GM23248 (cell line): ENCODE measurements around the gene COPZ2. TPM values are rescaled to one million over a fixed set of nuclear protein-coding genes. Genes with fewer than 3 reads are reported as not detected.

ENCODE experiments used
- DNase-seq: peaks from one replicate; pipeline ENCODE4 v3.0.0-alpha.2; 2015
- H2AFZ ChIP-seq: fragments of 200-600 bp; sonication (generic); 2 replicates; pipeline ENCODE4 v1.6.1; 2016; ENCODE audit warnings: antibody characterized with exemption
- H3F3A ChIP-seq: fragments of 200-600 bp; sonication (generic); 2 replicates; pipeline ENCODE4 v1.6.1; 2016; ENCODE audit warnings: mild to moderate bottlenecking, antibody characterized with exemption, mixed run types; ENCODE audit not compliant: insufficient read depth
- H3K27ac ChIP-seq: fragments of 200-600 bp; sonication (generic); 2 replicates; pipeline ENCODE4 v1.5.1; 2016; ENCODE audit warnings: mild to moderate bottlenecking
- H3K27me3 ChIP-seq: fragments of 200-600 bp; sonication (generic); replicated peaks from 2 replicates; pipeline ENCODE4 v1.6.1; 2016; ENCODE audit warnings: mild to moderate bottlenecking; ENCODE audit not compliant: insufficient read depth
- H3K36me3 ChIP-seq: fragments of 200-600 bp; sonication (generic); 2 replicates; pipeline ENCODE4 v1.6.1; 2016; ENCODE audit warnings: low read depth, mild to moderate bottlenecking
- H3K4me1 ChIP-seq: fragments of 200-600 bp; sonication (generic); 2 replicates; pipeline ENCODE4 v1.6.1; 2016; ENCODE audit warnings: mild to moderate bottlenecking; ENCODE audit not compliant: insufficient read depth
- H3K4me2 ChIP-seq: fragments of 200-600 bp; sonication (generic); one replicate; pipeline ENCODE4 v1.6.1; 2016; ENCODE audit warnings: mild to moderate bottlenecking; ENCODE audit not compliant: unreplicated experiment
- H3K4me3 ChIP-seq: fragments of 200-600 bp; sonication (generic); 2 replicates; pipeline ENCODE4 v1.5.1; 2016; ENCODE audit warnings: mild to moderate bottlenecking
- H3K79me2 ChIP-seq: fragments of 200-600 bp; sonication (generic); 2 replicates; pipeline ENCODE4 v1.6.1; 2016; ENCODE audit warnings: mild to moderate bottlenecking; ENCODE audit not compliant: insufficient read depth
- H3K9ac ChIP-seq: fragments of 200-600 bp; sonication (generic); 2 replicates; pipeline ENCODE4 v1.6.1; 2016; ENCODE audit warnings: mild to moderate bottlenecking
- H3K9me2 ChIP-seq: fragments of 200-600 bp; sonication (generic); 2 replicates; pipeline ENCODE4 v1.6.1; 2016; ENCODE audit warnings: mixed run types, mild to moderate bottlenecking, moderate library complexity; ENCODE audit not compliant: insufficient read depth
- H3K9me3 ChIP-seq: fragments of 200-600 bp; sonication (generic); one replicate; pipeline ENCODE4 v1.6.1; 2017; ENCODE audit warnings: low read depth
- H4K20me1 ChIP-seq: fragments of 200-600 bp; sonication (generic); 2 replicates; pipeline ENCODE4 v1.6.0; 2016; ENCODE audit not compliant: insufficient read depth
- EZH2 ChIP-seq: fragments of 200-600 bp; sonication (generic); IDR thresholded peaks from 2 replicates; pipeline ENCODE4 v1.6.1; 2018; ENCODE audit warnings: antibody characterized with exemption, mild to moderate bottlenecking; ENCODE audit not compliant: insufficient read depth, poor library complexity, severe bottlenecking
- EZH2phosphoT487 ChIP-seq: fragments of 200-600 bp; sonication (generic); IDR thresholded peaks from 2 replicates; pipeline ENCODE4 v1.6.1; 2018; ENCODE audit warnings: antibody characterized with exemption, moderate library complexity, mild to moderate bottlenecking, low read depth; ENCODE audit not compliant: insufficient read depth
- WGBS, 2 experiments: methylation state at CpG; one replicate each; pipeline ENCODE4 v1.1.6; 2015 to 2017; ENCODE audit warnings: low lambda C conversion rate in 2 of 2, low coverage in 1 of 2; ENCODE audit errors: missing lambda C conversion rate in 2 of 2; 5-methylcytosine and 5-hydroxymethylcytosine counted together
- in situ Hi-C: fragments of 300-500 bp; cut with MboI; formaldehyde crosslinking; loops from 2 replicates; pipeline ENCODE4 v1.15.0; 2020
- polyA plus RNA-seq: library from polyadenylated mRNA; unstranded; fragments of >200 nt; fragmentation: Nextera tagmentation; extraction: Ambion mirVana; gene quantifications from 2 replicates; pipeline ENCODE4 v1.2.1, GENCODE V29; 2016
- total RNA-seq: library from RNA; depleted of rRNA; stranded (reverse); fragments of >200 nt; shearing (Covaris generic); gene quantifications from 2 replicates; pipeline ENCODE4 v1.2.3, GENCODE V29; 2014

COPZ2 gene
- total and polyA plus RNA-seq, 2 experiments from 2014 or later: 148 to 399 TPM

- no peak for DNase-seq
- TF ChIP-seq EZH2: no peak
- no peak for TF ChIP-seq EZH2phosphoT487
- Histone ChIP-seq H3K4me1 (peaks cover 12% of the 10 kb centered on the region; the same call in 1 of the 2 replicates), H3K9me3 (no peaks in the 10 kb centered on the region), H3F3A (no peaks in the 10 kb centered on the region), H3K79me2 (no peaks in the 10 kb centered on the region), H4K20me1 (no peaks in the 10 kb centered on the region), H3K9me2 (no peaks in the 10 kb centered on the region), H3K4me3 (no peak overlapping the region), H3K27me3 (no peaks in the 10 kb centered on the region), H3K4me2 (no peak overlapping the region), H3K9ac (no peak overlapping the region), H3K27ac (no peak overlapping the region), H2AFZ (no peak overlapping the region), H3K36me3 (no peaks in the 10 kb centered on the region)
- 77 to 78% methylated on average over 12 to 13 of the region's 13 CpGs for WGBS, 2 experiments
- in situ Hi-C loops: no loop called here
Observed at GRCh38 chr17:47995241-47995935, 42.2 kb downstream of the COPZ2 start.

- no peak for TF ChIP-seq EZH2
- TF ChIP-seq EZH2phosphoT487: no peak
Observed at GRCh38 chr17:47994724-47995123, 42.9 kb downstream of the COPZ2 start.

DNA sequence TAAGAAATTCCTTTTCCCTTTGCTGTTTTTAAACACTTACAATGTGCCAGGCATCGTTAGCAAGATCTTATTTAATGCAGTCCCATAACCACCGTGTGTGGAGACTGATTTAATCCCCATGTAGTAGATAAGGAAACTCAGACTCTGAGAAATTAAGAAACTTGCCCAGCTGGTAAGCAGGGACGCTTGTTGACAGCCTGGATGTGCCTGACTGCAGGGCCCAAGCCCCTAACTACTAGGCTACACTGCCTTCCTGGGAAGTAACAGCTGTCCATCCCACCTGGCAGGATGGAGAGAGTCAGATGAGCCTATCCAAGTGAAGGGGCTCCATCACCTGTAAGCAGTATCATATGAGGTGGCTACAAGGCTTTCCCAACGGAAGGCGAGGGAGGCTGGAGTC lies 43.6 kb downstream of the COPZ2 start:
- Histone ChIP-seq H3K4me2 (no peak overlapping the region), H3K79me2 (no peaks in the 10 kb centered on the region), H3K27ac (no peak overlapping the region), H3K4me3 (no peak overlapping the region), H3K27me3 (no peaks in the 10 kb centered on the region), H3K9me3 (no peaks in the 10 kb centered on the region), H3F3A (no peaks in the 10 kb centered on the region), H3K36me3 (no peaks in the 10 kb centered on the region), H4K20me1 (no peaks in the 10 kb centered on the region), H3K9me2 (no peaks in the 10 kb centered on the region), H2AFZ (no peak overlapping the region), H3K4me1 (no peaks in the 10 kb centered on the region), H3K9ac (no peak overlapping the region)
- in situ Hi-C loops: no loop called here
- no peak for DNase-seq
- WGBS, 2 experiments: 66 to 69% methylated on average over 5 of the region's 5 CpGs
- TF ChIP-seq EZH2phosphoT487 (no peak), EZH2 (no peak)

More at GRCh38 chr17:47994724-47995123, 42.9 kb downstream of the COPZ2 start:
- no peaks in the 10 kb centered on the region for H3F3A ChIP-seq
- H3K4me1 ChIP-seq: peaks cover 6% of the 10 kb centered on the region; the same call in 1 of the 2 replicates
- H3K4me2 ChIP-seq: no peak overlapping the region
- in situ Hi-C loops: no loop called here
- no peaks in the 10 kb centered on the region for H3K9me2 ChIP-seq
- no peak overlapping the region for H3K27ac ChIP-seq
- no peaks in the 10 kb centered on the region for H4K20me1 ChIP-seq
- no peaks in the 10 kb centered on the region for H3K79me2 ChIP-seq
- H2AFZ ChIP-seq: no peak overlapping the region
- no peak overlapping the region for H3K4me3 ChIP-seq
- 60 to 69% methylated on average over 3 to 4 of the region's 4 CpGs for WGBS, 2 experiments
- H3K9me3 ChIP-seq: no peaks in the 10 kb centered on the region
- H3K27me3 ChIP-seq: no peaks in the 10 kb centered on the region
- no peak for DNase-seq
- no peak overlapping the region for H3K9ac ChIP-seq
- H3K36me3 ChIP-seq: no peaks in the 10 kb centered on the region

DNA sequence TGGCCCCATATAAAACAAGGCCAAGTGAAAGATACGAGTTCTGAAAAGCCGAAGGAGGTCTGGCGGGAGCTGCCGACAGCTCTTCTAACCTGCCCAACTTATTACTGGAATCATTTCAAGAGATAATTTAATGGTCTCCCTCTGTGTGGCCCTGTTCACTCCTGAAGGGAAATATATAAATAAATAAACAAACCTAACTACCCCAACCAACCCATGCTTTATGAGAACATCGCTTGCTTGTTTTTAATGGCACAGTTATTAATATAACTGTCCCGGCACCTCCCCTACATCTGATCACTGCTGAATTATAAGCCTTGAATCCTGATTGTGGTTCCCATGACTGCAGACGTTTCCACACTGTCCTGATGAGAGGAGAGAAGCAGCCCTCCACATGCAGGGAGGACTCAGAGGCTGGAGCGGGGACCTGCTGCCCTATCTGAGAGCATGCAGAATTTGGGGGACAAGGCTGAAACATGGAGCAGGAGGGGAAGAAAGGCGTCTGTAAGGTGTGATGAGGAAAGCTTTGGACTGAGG lies 44.5 kb downstream of the COPZ2 start:
- no peaks in the 10 kb centered on the region for H3K4me1 ChIP-seq
- H3K27me3 ChIP-seq: no peaks in the 10 kb centered on the region
- no peak overlapping the region for H3K4me2 ChIP-seq
- no peak overlapping the region for H3K4me3 ChIP-seq
- H3K9me2 ChIP-seq: no peaks in the 10 kb centered on the region
- WGBS, 2 experiments: 67 to 72% methylated on average over 9 of the region's 9 CpGs
- no peak overlapping the region for H3K9ac ChIP-seq
- no peaks in the 10 kb centered on the region for H3K9me3 ChIP-seq
- H3F3A ChIP-seq: no peaks in the 10 kb centered on the region
- no peak overlapping the region for H3K27ac ChIP-seq
- TF ChIP-seq EZH2: no peak
- no peak for TF ChIP-seq EZH2phosphoT487
- DNase-seq: no peak
- no peaks in the 10 kb centered on the region for H3K36me3 ChIP-seq
- H4K20me1 ChIP-seq: no peaks in the 10 kb centered on the region
- no peak overlapping the region for H2AFZ ChIP-seq
- H3K79me2 ChIP-seq: no peaks in the 10 kb centered on the region
- in situ Hi-C loops: no loop called here
